ENCODE results near the gene RENBP. TPM values are rescaled to one million over a fixed set of nuclear protein-coding genes. Genes with fewer than 3 reads are reported as not detected.

RENBP gene
- polyA plus RNA-seq, 2 donors: 1.4 to 1.6 TPM

GRCh38 chrX:153885968-153886903, 58.2 kb downstream of the RENBP start, which contains the start of gene L1CAM:
Gene L1CAM (minus strand): TSS chrX:153886173. CDS start chrX:153875836, 10,337 bp downstream.
- H3K4me3 ChIP-seq (ENCODE audit: low read depth in 1 of 2, low read length in 2 of 2): no peak within 1 kb of the TSS
- no peaks in the 10 kb centered on the region for H3K36me3 ChIP-seq (ENCODE audit: control insufficient read depth in 2 of 2, insufficient read depth in 2 of 2, low read length in 1 of 2)
- no peak within 1 kb of the TSS for H3K27ac ChIP-seq (ENCODE audit: low read depth in 2 of 2, low read length in 1 of 2)
- H3K27me3 ChIP-seq (ENCODE audit: control insufficient read depth in 1 of 2, insufficient read depth in 2 of 2, low read length in 2 of 2): peaks cover 4 to 10% of the 10 kb centered on the region in 2 donors
- H3K9me3 ChIP-seq (ENCODE audit: control insufficient read depth in 2 of 2, insufficient read depth in 1 of 2, low read depth in 1 of 2, low read length in 1 of 2): no peaks in the 10 kb centered on the region
- peaks cover 0 to 4% of the 10 kb centered on the region in 2 donors for H3K4me1 ChIP-seq (ENCODE audit: control insufficient read depth in 2 of 2, insufficient read depth in 2 of 2, low read length in 1 of 2)
- 5 to 30% methylated on average over 21 to 86 of the region's 94 CpGs for WGBS, 2 donors

Other genes starting within 250 kb of the RENBP start
- 100 to 1,000 TPM in 1 of 2 donors, 10 to 100 TPM in 1; 98.8 to 185 TPM for gene BCAP31, start 220.3 kb downstream of the RENBP start, polyA plus RNA-seq
- 1 to 10 TPM; 1.8 to 2.9 TPM for gene ABCD1, start 219.8 kb downstream of the RENBP start, polyA plus RNA-seq
- 10 to 100 TPM in 1 of 2 donors, 1 to 10 TPM in 1; 5.1 to 12.4 TPM for gene PLXNB3, start 180.4 kb downstream of the RENBP start, polyA plus RNA-seq
- under 1 TPM; 0.15 to 0.35 TPM for gene SRPK3, start 163.6 kb downstream of the RENBP start, polyA plus RNA-seq
- 10 to 100 TPM; 39.3 to 51.9 TPM for gene IDH3G, start 150.3 kb downstream of the RENBP start, polyA plus RNA-seq
- gene SSR4, start 150.0 kb downstream of the RENBP start, polyA plus RNA-seq: 100 to 1,000 TPM; 308 to 359 TPM
- gene PDZD4, start 114.1 kb downstream of the RENBP start, polyA plus RNA-seq: 1 to 10 TPM; 2.3 to 4.0 TPM
- 1 to 10 TPM in 1 of 2 donors, under 1 TPM in 1; 0.88 to 1.4 TPM for gene L1CAM, start 58.5 kb downstream of the RENBP start, polyA plus RNA-seq
- gene AVPR2, start 40.0 kb downstream of the RENBP start, polyA plus RNA-seq: under 1 TPM; 0.45 to 0.68 TPM
- gene ARHGAP4, start 18.4 kb downstream of the RENBP start, polyA plus RNA-seq: 10 to 100 TPM; 10.6 to 23.4 TPM
- gene NAA10, start 9.6 kb downstream of the RENBP start, polyA plus RNA-seq: 100 to 1,000 TPM in 1 of 2 donors, 10 to 100 TPM in 1; 86.6 to 104 TPM
- 10 to 100 TPM; 13.0 to 15.9 TPM for gene HCFC1, start 27.2 kb upstream of the RENBP start, polyA plus RNA-seq
- 1 to 10 TPM; 2.5 to 3.3 TPM for gene TMEM187, start 28.1 kb upstream of the RENBP start, polyA plus RNA-seq
- 10 to 100 TPM; 58.8 to 61.8 TPM for gene IRAK1, start 75.3 kb upstream of the RENBP start, polyA plus RNA-seq
- 10 to 100 TPM in 1 of 2 donors, 1 to 10 TPM in 1; 9.3 to 13.0 TPM for gene MECP2, start 153.1 kb upstream of the RENBP start, polyA plus RNA-seq
- gene OPN1LW, start 199.6 kb upstream of the RENBP start, polyA plus RNA-seq: not detected
- not detected for gene OPN1MW, start 238.0 kb upstream of the RENBP start, polyA plus RNA-seq

Data from esophagus (tissue), 2 donors.